22Rv1 (cell line): ENCODE measurements around the gene FGGY.

Source experiments
- H3K27ac ChIP-seq: fragments of 450-650 bp; 2 replicates; pipeline ENCODE4 v1.5.1; 2017
- CTCF ChIP-seq: fragments of 450-650 bp; IDR thresholded peaks from 2 replicates; pipeline ENCODE4 v1.5.1; 2017; ENCODE audit warnings: mild to moderate bottlenecking
- ZFX ChIP-seq: fragments of 450-650 bp; IDR thresholded peaks from 2 replicates; pipeline ENCODE4 v1.6.1; 2017; ENCODE audit warnings: antibody characterized with exemption, borderline replicate concordance

The FGGY gene

DNA sequence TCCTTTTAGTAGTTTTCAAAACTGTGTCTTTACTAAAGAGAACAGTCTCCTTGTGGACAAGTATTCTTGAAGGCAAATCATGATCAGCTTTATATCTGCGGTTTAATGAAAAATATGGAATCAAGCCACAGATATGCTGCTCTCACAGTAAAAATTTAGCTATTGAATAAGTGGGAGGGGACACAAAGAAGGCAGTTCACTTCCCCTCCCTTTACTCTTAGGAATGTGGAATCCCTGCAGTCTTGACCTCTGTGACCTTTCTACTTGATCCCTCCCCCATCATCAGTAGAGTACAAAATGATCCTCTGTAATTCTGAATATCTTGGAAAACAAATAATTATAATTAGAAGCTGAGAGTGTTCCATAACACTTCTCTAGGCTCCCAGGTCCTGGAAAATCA lies 381.1 kb downstream of the FGGY start:
- no peak for TF ChIP-seq CTCF
- no peak for TF ChIP-seq ZFX
- no peak overlapping the region for H3K27ac ChIP-seq

DNA sequence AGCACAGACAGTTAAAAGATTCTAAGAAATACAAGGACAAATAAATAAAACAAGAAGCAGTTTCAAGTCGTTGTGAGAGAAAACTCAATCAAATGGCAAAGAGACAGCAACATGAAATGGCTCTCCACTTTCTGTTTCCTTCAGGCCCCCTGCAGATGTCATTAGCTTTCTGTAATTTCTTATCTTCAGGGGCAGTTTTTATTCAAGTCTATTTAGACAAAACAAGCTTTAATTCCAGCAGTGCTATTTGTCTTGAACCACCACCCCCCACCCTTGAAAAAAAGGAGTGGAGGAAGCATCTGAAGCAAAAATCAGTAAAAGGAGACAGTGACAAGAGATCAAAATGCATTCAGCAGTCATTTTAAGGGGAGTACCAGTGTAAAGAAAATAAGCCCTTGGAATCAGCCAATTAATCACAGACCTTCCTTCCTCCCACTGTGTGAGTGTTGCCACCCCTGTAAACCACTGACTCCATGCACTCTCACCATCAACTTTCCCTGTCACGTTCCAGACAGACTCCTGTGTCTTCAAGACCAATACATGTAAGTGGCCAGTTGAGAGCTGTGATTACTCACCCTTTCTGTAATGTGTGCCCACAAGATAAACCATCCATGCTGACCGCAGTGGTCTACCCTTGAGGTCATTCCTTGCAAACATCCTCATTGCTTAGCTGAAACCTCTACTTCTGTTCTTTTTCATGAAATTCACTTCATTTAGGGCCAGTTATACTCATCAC lies 381.8 kb downstream of the FGGY start:
- no peak overlapping the region for H3K27ac ChIP-seq
- no peak for TF ChIP-seq ZFX
- TF ChIP-seq CTCF = no peak

GRCh38 chr1:59680044-59680443 lies 383.1 kb downstream of the FGGY start:
- TF ChIP-seq CTCF = no peak
- no peak for TF ChIP-seq ZFX
- no peak overlapping the region for H3K27ac ChIP-seq

DNA sequence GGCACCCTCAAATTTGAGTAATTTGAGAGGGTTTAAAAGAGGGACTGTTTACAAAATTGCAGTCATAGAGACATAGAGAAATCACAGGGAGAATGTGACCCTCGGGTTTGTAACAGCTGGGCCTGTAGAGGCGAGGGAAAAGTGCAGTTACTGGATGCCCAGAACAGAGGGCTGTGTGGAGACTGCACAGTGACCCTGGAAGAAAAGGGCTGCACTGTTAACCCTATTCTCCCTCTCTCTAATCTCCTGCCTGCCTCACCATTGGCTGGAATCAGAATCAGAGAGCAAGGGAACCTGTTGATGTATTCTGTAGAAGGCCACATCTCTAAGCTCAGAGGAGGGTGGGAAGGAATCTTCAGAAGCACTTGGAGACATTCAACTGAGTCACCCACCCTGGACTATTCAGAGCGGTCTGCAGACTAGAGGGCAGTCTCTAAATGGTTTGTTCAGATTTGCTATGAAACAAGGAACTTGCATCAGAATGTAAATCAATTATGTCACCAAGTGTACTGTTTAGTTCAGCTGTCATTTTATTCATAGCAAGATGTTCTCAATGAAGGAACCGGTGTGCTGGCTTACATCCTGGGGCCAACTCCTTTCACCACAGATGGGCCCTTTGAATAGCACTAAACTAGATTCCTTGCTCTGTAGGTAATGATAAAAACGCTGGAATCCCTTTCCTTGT lies 385.6 kb downstream of the FGGY start:
- no peak for TF ChIP-seq CTCF
- TF ChIP-seq ZFX = no peak
- no peak overlapping the region for H3K27ac ChIP-seq

- H3K27ac ChIP-seq = no peak overlapping the region
- TF ChIP-seq CTCF (no peak), ZFX (no peak)
Observed at GRCh38 chr1:59683197-59683596, 386.3 kb downstream of the FGGY start.

GRCh38 chr1:59684698-59685097 lies 387.8 kb downstream of the FGGY start:
- no peak for TF ChIP-seq CTCF
- no peak for TF ChIP-seq ZFX
- no peak overlapping the region for H3K27ac ChIP-seq

- TF ChIP-seq ZFX (no peak), CTCF (no peak)
- H3K27ac ChIP-seq = no peak overlapping the region
Observed at GRCh38 chr1:59685101-59685500, 388.2 kb downstream of the FGGY start.
